ENCODE measurements around the gene SIGLEC7. TPM values are rescaled to one million over a fixed set of nuclear protein-coding genes. Genes with fewer than 3 reads are reported as not detected.

SIGLEC7 gene
- total RNA-seq, 2 donors from 2014 or later, result 0.26 to 1.7 TPM

- no peak for DNase-seq (ENCODE audit: low spot score)
- H3K4me1 ChIP-seq, result peaks cover 0 to 18% of the 10 kb centered on the region in 2 donors
- H3K36me3 ChIP-seq, result peaks cover 1% of the 10 kb centered on the region
- TF ChIP-seq, protein P1, sequence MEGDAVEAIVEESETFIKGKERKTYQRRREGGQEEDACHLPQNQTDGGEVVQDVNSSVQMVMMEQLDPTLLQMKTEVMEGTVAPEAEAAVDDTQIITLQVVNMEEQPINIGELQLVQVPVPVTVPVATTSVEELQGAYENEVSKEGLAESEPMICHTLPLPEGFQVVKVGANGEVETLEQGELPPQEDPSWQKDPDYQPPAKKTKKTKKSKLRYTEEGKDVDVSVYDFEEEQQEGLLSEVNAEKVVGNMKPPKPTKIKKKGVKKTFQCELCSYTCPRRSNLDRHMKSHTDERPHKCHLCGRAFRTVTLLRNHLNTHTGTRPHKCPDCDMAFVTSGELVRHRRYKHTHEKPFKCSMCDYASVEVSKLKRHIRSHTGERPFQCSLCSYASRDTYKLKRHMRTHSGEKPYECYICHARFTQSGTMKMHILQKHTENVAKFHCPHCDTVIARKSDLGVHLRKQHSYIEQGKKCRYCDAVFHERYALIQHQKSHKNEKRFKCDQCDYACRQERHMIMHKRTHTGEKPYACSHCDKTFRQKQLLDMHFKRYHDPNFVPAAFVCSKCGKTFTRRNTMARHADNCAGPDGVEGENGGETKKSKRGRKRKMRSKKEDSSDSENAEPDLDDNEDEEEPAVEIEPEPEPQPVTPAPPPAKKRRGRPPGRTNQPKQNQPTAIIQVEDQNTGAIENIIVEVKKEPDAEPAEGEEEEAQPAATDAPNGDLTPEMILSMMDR (IDR thresholded peaks at IDR 0.05), result no peak
- H3K27me3 ChIP-seq, result no peaks in the 10 kb centered on the region
- peak overlapping the region; percentile 57 to 77 for H3K4me3 ChIP-seq
- H3K27ac ChIP-seq, result peak overlapping the region; percentile 56 to 70
- no peaks in the 10 kb centered on the region for H3K9me3 ChIP-seq
These were observed 33.3 kb upstream of the SIGLEC7 start for GRCh38 chr19:51108805-51109146.

GRCh38 chr19:51110666-51110971 lies 31.5 kb upstream of the SIGLEC7 start:
- DNase-seq (ENCODE audit: low spot score), result no peak

GRCh38 chr19:51111606-51112005 lies 30.5 kb upstream of the SIGLEC7 start:
- H3K4me3 ChIP-seq, result no peak overlapping the region
- no peaks in the 10 kb centered on the region for H3K36me3 ChIP-seq
- no peaks in the 10 kb centered on the region for H3K27me3 ChIP-seq
- no peak overlapping the region for H3K27ac ChIP-seq
- no peaks in the 10 kb centered on the region for H3K9me3 ChIP-seq
- peaks cover 0 to 18% of the 10 kb centered on the region in 2 donors for H3K4me1 ChIP-seq
- DNase-seq (ENCODE audit: low spot score), result no peak
- TF ChIP-seq, protein P1 (IDR thresholded peaks at IDR 0.05), result no peak

More at GRCh38 chr19:51110666-51110971, 31.5 kb upstream of the SIGLEC7 start:
- TF ChIP-seq, protein P1 (IDR thresholded peaks at IDR 0.05), result no peak
- no peak overlapping the region for H3K4me3 ChIP-seq
- H3K4me1 ChIP-seq, result peaks cover 0 to 18% of the 10 kb centered on the region in 2 donors
- H3K27ac ChIP-seq, result no peak overlapping the region
- no peaks in the 10 kb centered on the region for H3K27me3 ChIP-seq
- H3K36me3 ChIP-seq, result no peaks in the 10 kb centered on the region
- H3K9me3 ChIP-seq, result no peaks in the 10 kb centered on the region

DNA sequence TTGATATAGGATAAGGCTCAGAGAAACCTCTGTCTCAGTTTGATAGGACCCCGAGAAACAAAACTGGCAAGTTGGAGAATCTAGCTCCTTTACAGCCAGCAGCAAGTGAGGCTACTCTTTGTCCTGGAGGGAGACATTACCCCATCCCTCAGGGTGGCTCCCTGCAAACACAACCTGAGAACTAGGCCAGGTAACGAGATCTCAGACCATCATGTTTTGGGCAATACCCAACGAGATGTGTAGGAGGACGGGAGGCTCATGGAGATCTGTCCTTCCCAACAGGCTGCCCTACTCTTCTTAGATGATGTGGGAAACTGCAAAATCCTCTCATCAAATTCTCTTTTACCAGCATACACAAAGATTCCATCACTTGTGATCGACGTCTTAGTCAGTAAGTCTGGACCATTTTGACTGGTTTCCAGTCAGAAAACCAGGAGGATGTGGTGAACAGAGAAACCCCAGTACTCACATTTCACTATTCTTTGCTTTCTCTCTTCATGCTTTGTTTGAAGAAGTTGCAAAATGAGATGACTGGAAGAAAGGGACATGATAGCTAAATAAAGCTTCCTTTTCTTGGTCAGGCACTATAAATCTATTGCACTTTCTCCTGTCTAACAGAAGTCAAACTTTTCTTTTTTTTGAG lies 27.9 kb upstream of the SIGLEC7 start:
- Histone ChIP-seq H3K9me3 (no peaks in the 10 kb centered on the region), H3K36me3 (no peaks in the 10 kb centered on the region), H3K4me1 (peaks cover 0 to under 1% of the 10 kb centered on the region in 2 donors), H3K27me3 (no peaks in the 10 kb centered on the region), H3K4me3 (no peak overlapping the region), H3K27ac (no peak overlapping the region)
- TF ChIP-seq, protein P1 (IDR thresholded peaks at IDR 0.05), result no peak
- no peak for DNase-seq (ENCODE audit: low spot score)

GRCh38 chr19:51116736-51117286 lies 25.3 kb upstream of the SIGLEC7 start:
- no peaks in the 10 kb centered on the region for H3K36me3 ChIP-seq
- H3K4me1 ChIP-seq, result no peaks in the 10 kb centered on the region
- H3K9me3 ChIP-seq, result no peaks in the 10 kb centered on the region
- no peaks in the 10 kb centered on the region for H3K27me3 ChIP-seq
- TF ChIP-seq, protein P1 (IDR thresholded peaks at IDR 0.05), result no peak
- H3K27ac ChIP-seq, result no peak overlapping the region
- H3K4me3 ChIP-seq, result no peak overlapping the region
- no peak for DNase-seq (ENCODE audit: low spot score)

- Histone ChIP-seq H3K27ac (no peak overlapping the region), H3K9me3 (no peaks in the 10 kb centered on the region), H3K4me3 (no peak overlapping the region), H3K36me3 (no peaks in the 10 kb centered on the region), H3K27me3 (no peaks in the 10 kb centered on the region), H3K4me1 (no peaks in the 10 kb centered on the region)
- no peak for DNase-seq (ENCODE audit: low spot score)
- TF ChIP-seq, protein P1 (IDR thresholded peaks at IDR 0.05), result no peak
These were observed 23.0 kb upstream of the SIGLEC7 start for GRCh38 chr19:51119101-51119500.

Data from right atrium auricular region (tissue), 2 donors.